ENCODE measurements around the gene GPLD1.
A peak's percentile ranks its signal among the peaks of the same experiment; 100 is the strongest.
"Not testable (repeated sequence)": the region's sequence is repeated elsewhere in the genome, so short reads cannot be mapped to it uniquely, and the experiment has no call there.

Gene GPLD1

GRCh38 chr6:24408719-24409410 is 80.5 kb downstream of the GPLD1 start:
- H3K27ac ChIP-seq: no peak overlapping the region
- TF ChIP-seq POLR2AphosphoS5 (IDR thresholded peaks at IDR 0.05; ENCODE audit: borderline replicate concordance, low read depth, low read length): no peak
- no peak for TF ChIP-seq FOXP2 (optimal IDR thresholded peaks at IDR 0.05; ENCODE audit: control extremely low read depth, extremely low read length, insufficient read depth)
- TF ChIP-seq EZH2 (IDR thresholded peaks at IDR 0.05): no peak
- no peak overlapping the region for H3K9ac ChIP-seq (ENCODE audit: insufficient read length)
- no peak for DNase-seq (ENCODE audit: low read depth, low spot score)
- no peaks in the 10 kb centered on the region for H3K9me3 ChIP-seq (ENCODE audit: low read depth, low read length)
- H3K36me3 ChIP-seq (ENCODE audit: insufficient read depth, low read length): peaks cover 80% of the 10 kb centered on the region
- H3K4me3 ChIP-seq: no peak overlapping the region

GRCh38 chr6:24405262-24405661 is 84.1 kb downstream of the GPLD1 start:
- Histone ChIP-seq H3K4me3 (no peak overlapping the region), H3K9me3 (ENCODE audit: low read depth, low read length) (no peaks in the 10 kb centered on the region), H3K36me3 (ENCODE audit: insufficient read depth, low read length) (peaks cover 52% of the 10 kb centered on the region), H3K9ac (ENCODE audit: insufficient read length) (no peak overlapping the region), H3K27ac (no peak overlapping the region)
- DNase-seq (ENCODE audit: low read depth, low spot score): no peak
- TF ChIP-seq POLR2AphosphoS5 (IDR thresholded peaks at IDR 0.05; ENCODE audit: borderline replicate concordance, low read depth, low read length) (no peak), FOXP2 (optimal IDR thresholded peaks at IDR 0.05; ENCODE audit: control extremely low read depth, extremely low read length, insufficient read depth) (no peak), EZH2 (IDR thresholded peaks at IDR 0.05) (no peak)

GRCh38 chr6:24403501-24403824 is 85.9 kb downstream of the GPLD1 start:
- no peaks in the 10 kb centered on the region for H3K9me3 ChIP-seq (ENCODE audit: low read depth, low read length)
- no peak for DNase-seq (ENCODE audit: low read depth, low spot score)
- H3K4me3 ChIP-seq: peak overlapping the region; percentile 94
- H3K9ac ChIP-seq (ENCODE audit: insufficient read length): peak overlapping the region; percentile 84
- TF ChIP-seq POLR2AphosphoS5 (IDR thresholded peaks at IDR 0.05; ENCODE audit: borderline replicate concordance, low read depth, low read length) (no peak), FOXP2 (optimal IDR thresholded peaks at IDR 0.05; ENCODE audit: control extremely low read depth, extremely low read length, insufficient read depth) (no peak), EZH2 (IDR thresholded peaks at IDR 0.05) (no peak)
- H3K36me3 ChIP-seq (ENCODE audit: insufficient read depth, low read length): peaks cover 34% of the 10 kb centered on the region
- H3K27ac ChIP-seq: no peak overlapping the region

- TF ChIP-seq POLR2AphosphoS5 (IDR thresholded peaks at IDR 0.05; ENCODE audit: borderline replicate concordance, low read depth, low read length) (peak; percentile 93), EZH2 (IDR thresholded peaks at IDR 0.05) (no peak), FOXP2 (optimal IDR thresholded peaks at IDR 0.05; ENCODE audit: control extremely low read depth, extremely low read length, insufficient read depth) (no peak)
- H3K27ac ChIP-seq: no peak within 1 kb of the TSS
- H3K4me3 ChIP-seq: peak within 1 kb of the TSS; percentile 94
- no peaks in the 10 kb centered on the region for H3K9me3 ChIP-seq (ENCODE audit: low read depth, low read length)
- H3K9ac ChIP-seq (ENCODE audit: insufficient read length): peak within 1 kb of the TSS; percentile 84
- no peak for DNase-seq (ENCODE audit: low read depth, low spot score)
- peaks cover 28% of the 10 kb centered on the region for H3K36me3 ChIP-seq (ENCODE audit: insufficient read depth, low read length)
Measured at GRCh38 chr6:24402697-24403500, 86.5 kb downstream of the GPLD1 start, which contains the start of gene MRS2. TSS of gene MRS2 (plus strand) at chr6:24402936. CDS start at chr6:24403047, 111 bp downstream.

DNA sequence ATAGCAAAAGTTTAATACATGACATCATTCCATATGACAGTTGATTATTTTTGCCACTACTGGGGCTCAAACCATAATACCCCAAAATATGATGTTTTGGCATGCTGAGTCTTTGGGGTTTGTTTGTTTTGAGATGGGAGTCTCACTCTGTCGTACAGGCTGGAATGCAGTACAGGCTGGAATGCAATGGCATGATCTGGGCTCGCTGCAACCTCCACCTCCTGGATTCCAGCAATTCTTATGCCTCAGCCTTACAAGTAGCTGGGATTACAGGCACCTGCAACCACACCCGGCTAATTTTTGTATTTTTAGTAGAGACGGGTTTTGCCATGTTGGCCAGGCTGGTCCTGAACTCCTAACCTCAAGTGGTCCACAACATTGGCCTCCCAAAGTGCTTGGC is 87.9 kb downstream of the GPLD1 start:
- no peak overlapping the region for H3K9ac ChIP-seq (ENCODE audit: insufficient read length)
- TF ChIP-seq POLR2AphosphoS5 (IDR thresholded peaks at IDR 0.05; ENCODE audit: borderline replicate concordance, low read depth, low read length) (no peak), EZH2 (IDR thresholded peaks at IDR 0.05) (no peak), FOXP2 (optimal IDR thresholded peaks at IDR 0.05; ENCODE audit: control extremely low read depth, extremely low read length, insufficient read depth) (no peak)
- DNase-seq (ENCODE audit: low read depth, low spot score): no peak
- H3K36me3 ChIP-seq (ENCODE audit: insufficient read depth, low read length): peaks cover 18% of the 10 kb centered on the region
- H3K4me3 ChIP-seq: no peak overlapping the region
- H3K9me3 ChIP-seq (ENCODE audit: low read depth, low read length): no peaks in the 10 kb centered on the region
- H3K27ac ChIP-seq: no peak overlapping the region

DNA sequence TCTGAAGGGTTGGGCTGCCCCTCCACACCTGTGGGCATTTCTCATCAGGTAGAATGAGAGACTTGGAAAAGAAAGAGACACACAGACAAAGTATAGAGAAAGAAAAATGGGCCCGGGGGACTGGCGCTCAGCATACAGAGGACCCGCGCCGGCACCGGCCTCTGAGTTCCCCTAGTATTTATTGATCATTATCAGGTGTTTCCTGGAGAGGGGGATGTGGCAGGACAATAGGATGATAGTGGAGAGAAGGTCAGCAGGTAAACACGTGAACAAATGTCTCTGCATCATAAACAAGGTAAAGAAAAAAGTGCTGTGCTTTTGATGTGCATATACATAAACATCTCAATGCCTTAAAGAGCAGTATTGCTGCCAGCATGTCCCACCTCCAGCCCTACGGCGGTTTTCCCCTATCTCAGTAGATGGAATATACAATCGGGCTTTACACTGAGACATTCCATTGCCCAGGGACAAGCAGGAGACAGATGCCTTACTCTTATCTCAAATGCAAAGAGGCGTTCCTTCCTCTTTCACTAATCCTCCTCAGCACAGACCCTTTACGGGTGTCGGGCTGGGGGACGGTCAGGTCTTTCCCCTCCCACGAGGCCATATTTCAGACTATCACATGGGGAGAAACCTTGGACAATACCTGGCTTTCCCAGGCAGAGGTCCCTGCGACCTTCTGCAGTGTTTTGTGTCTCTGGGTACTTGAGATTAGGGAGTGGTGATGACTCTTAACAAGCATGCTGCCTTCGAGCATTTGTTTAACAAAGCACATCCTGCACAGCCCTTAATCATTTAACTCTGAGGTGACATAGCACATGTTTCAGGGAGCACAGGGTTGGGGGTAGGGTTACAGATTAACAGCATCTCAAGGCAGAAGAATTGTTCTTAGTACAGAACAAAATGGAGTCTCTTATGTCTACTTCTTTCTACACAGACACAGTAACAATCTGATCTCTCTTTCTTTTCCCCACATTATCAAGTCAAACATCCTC is 89.0 kb downstream of the GPLD1 start:
- H3K4me3 ChIP-seq; H3K27ac ChIP-seq; H3K9ac ChIP-seq (ENCODE audit: insufficient read length); H3K36me3 ChIP-seq (ENCODE audit: insufficient read depth, low read length); DNase-seq (ENCODE audit: low read depth, low spot score); H3K9me3 ChIP-seq (ENCODE audit: low read depth, low read length): not testable (repeated sequence)

DNA sequence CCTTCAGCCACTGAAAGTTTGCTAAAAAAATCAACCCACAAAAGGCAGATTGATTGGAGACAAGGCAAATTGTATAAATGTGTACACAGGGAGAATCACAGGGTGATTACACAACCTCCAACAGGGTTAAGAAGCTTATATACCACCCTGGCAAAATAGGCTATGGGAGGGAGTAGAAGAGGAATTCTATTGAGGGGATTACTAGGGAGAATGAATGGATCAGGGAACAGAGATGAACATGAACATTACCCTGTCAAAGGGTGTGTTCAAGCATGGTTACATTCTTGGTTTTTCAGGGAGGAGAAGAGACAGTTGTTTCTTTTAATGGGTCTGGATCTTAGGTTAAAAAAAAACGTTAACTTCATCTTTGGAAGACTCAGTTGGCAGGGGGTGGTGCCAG is 91.7 kb downstream of the GPLD1 start:
- no peaks in the 10 kb centered on the region for H3K9me3 ChIP-seq (ENCODE audit: low read depth, low read length)
- no peak overlapping the region for H3K4me3 ChIP-seq
- DNase-seq (ENCODE audit: low read depth, low spot score): no peak
- no peak overlapping the region for H3K27ac ChIP-seq
- TF ChIP-seq EZH2 (IDR thresholded peaks at IDR 0.05) (no peak), FOXP2 (optimal IDR thresholded peaks at IDR 0.05; ENCODE audit: control extremely low read depth, extremely low read length, insufficient read depth) (no peak), POLR2AphosphoS5 (IDR thresholded peaks at IDR 0.05; ENCODE audit: borderline replicate concordance, low read depth, low read length) (no peak)
- H3K36me3 ChIP-seq (ENCODE audit: insufficient read depth, low read length): no peaks in the 10 kb centered on the region
- no peak overlapping the region for H3K9ac ChIP-seq (ENCODE audit: insufficient read length)

DNA sequence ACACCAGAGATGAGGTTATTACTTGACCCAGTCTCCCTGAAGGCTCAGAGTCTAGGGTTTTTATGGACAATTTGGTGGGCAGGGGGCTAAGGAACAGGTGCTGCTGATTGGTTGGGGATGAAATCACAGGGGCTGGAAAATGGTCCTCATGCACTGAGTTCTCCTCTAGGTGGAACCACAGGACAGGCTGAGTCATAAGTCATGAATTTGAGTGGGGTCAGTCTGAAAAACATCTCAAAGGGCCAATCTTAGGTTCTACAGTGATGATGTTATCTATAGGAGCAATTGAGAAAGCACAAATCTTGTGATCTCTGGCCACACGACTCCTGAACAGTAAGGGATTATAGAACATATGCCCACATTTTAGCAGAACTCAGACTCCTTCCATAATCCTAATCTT is 92.6 kb downstream of the GPLD1 start:
- TF ChIP-seq FOXP2 (optimal IDR thresholded peaks at IDR 0.05; ENCODE audit: control extremely low read depth, extremely low read length, insufficient read depth): no peak
- no peak for TF ChIP-seq EZH2 (IDR thresholded peaks at IDR 0.05)
- TF ChIP-seq POLR2AphosphoS5 (IDR thresholded peaks at IDR 0.05; ENCODE audit: borderline replicate concordance, low read depth, low read length): no peak
- Histone ChIP-seq H3K36me3 (ENCODE audit: insufficient read depth, low read length) (no peaks in the 10 kb centered on the region), H3K9ac (ENCODE audit: insufficient read length) (no peak overlapping the region), H3K9me3 (ENCODE audit: low read depth, low read length) (no peaks in the 10 kb centered on the region), H3K4me3 (no peak overlapping the region), H3K27ac (no peak overlapping the region)
- DNase-seq (ENCODE audit: low read depth, low spot score): no peak
